Breast epithelium (tissue), 4 donors: ENCODE measurements around the gene TOGARAM2. TPM values are rescaled to one million over a fixed set of nuclear protein-coding genes. Genes with fewer than 3 reads are reported as not detected.
A peak's percentile ranks its signal among the peaks of the same experiment; 100 is the strongest.

Source experiments
- DNase-seq, 2 donors: peaks; one replicate each; pipeline ENCODE4 v3.0.0-alpha.2; 2019; ENCODE audit warnings: low spot score in 2 of 2
- H3K27ac ChIP-seq, 2 donors: fragments of 200-600 bp; sonication (generic) in 1 of 2; one replicate each; pipeline ENCODE4 v1.5.1; 2016 to 2019; ENCODE audit warnings: mild to moderate bottlenecking in 1 of 2
- H3K27me3 ChIP-seq, 2 donors: fragments of 200-600 bp; sonication (generic) in 1 of 2; one replicate each; pipeline versions ENCODE4 v1.5.1 to v1.6.0; 2017 to 2019; ENCODE audit warnings: control low read depth in 1 of 2, mild to moderate bottlenecking in 1 of 2
- H3K36me3 ChIP-seq: fragments of 200-600 bp; one replicate; pipeline ENCODE4 v1.5.1; 2019
- H3K4me1 ChIP-seq, 2 donors: fragments of 200-600 bp; sonication (generic); one replicate each; pipeline ENCODE4 v1.5.1; 2016 to 2019; ENCODE audit warnings: control low read depth in 1 of 2
- H3K4me3 ChIP-seq, 3 donors: fragments of 200-600 bp; sonication (generic); 1 replicate in 2 of 3; 2 replicates in 1 of 3; pipeline ENCODE4 v1.5.1; 2016 to 2019; ENCODE audit warnings: mild to moderate bottlenecking in 3 of 3, moderate library complexity in 2 of 3
- H3K9me3 ChIP-seq, 2 donors: fragments of 200-600 bp; sonication (generic) in 1 of 2; one replicate each; pipeline ENCODE4 v1.5.1; 2016 to 2019; ENCODE audit warnings: control low read depth in 1 of 2
- POLR2A ChIP-seq: fragments of 450-650 bp; IDR thresholded peaks from one replicate; pipeline ENCODE4 v1.6.1; 2016; ENCODE audit warnings: antibody characterized with exemption, mild to moderate bottlenecking, moderate library complexity
- POLR2AphosphoS5 ChIP-seq, 3 donors: sonication (generic); formaldehyde crosslinking; IDR thresholded peaks; one replicate each; pipeline ENCODE4 v1.6.1; 2017; ENCODE audit warnings: antibody characterized with exemption in 3 of 3
- intact Hi-C: fragments of 100-400 bp; cut with DNase I; formaldehyde crosslinking; loops from one replicate; pipeline ENCODE4 v1.15.1; 2023; ENCODE audit warnings: low total_unique reads
- total RNA-seq, 3 donors: library from RNA; depleted of rRNA; stranded (reverse); fragments of >200 nt; gene quantifications; one replicate each; pipeline ENCODE4 v1.1.0, GENCODE V29; 2016
- TF ChIP-seq, protein P1 (sequence below), 3 donors: fragments of 450-650 bp; IDR thresholded peaks; one replicate each; pipeline ENCODE4 v1.5.1; 2016 to 2017; ENCODE audit warnings: antibody characterized with exemption in 3 of 3, mild to moderate bottlenecking in 3 of 3, moderate library complexity in 3 of 3

Gene TOGARAM2
- total RNA-seq, 3 donors from 2014 or later: 0.15 to 2.7 (median 0.33) TPM

DNA sequence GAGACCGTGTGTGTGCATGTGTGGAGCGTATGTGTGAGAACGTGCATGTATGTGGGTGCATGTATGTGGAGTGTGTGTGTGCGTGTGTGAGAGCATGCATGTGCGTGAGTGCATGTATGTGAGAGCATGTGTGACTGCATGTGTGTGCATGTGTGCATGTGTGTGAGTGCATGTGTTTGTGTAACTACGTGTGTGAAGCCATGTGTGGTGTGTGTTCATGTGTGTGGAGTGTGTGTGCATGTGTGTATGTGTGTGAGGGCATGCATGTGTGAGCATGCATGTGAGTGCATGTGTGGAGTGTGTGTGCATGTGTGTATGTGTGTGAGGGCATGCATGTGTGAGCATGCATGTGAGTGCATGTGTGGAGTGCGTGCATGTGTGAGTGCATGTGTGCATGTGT is 24.2 kb downstream of the TOGARAM2 start:
- DNase-seq: no peak
- H3K36me3 ChIP-seq: no peaks in the 10 kb centered on the region
- no peaks in the 10 kb centered on the region for H3K27me3 ChIP-seq
- TF ChIP-seq POLR2AphosphoS5 (IDR thresholded peaks at IDR 0.05): no peak
- TF ChIP-seq POLR2A: no peak
- TF ChIP-seq, protein P1, sequence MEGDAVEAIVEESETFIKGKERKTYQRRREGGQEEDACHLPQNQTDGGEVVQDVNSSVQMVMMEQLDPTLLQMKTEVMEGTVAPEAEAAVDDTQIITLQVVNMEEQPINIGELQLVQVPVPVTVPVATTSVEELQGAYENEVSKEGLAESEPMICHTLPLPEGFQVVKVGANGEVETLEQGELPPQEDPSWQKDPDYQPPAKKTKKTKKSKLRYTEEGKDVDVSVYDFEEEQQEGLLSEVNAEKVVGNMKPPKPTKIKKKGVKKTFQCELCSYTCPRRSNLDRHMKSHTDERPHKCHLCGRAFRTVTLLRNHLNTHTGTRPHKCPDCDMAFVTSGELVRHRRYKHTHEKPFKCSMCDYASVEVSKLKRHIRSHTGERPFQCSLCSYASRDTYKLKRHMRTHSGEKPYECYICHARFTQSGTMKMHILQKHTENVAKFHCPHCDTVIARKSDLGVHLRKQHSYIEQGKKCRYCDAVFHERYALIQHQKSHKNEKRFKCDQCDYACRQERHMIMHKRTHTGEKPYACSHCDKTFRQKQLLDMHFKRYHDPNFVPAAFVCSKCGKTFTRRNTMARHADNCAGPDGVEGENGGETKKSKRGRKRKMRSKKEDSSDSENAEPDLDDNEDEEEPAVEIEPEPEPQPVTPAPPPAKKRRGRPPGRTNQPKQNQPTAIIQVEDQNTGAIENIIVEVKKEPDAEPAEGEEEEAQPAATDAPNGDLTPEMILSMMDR (IDR thresholded peaks at IDR 0.05): no peak
- intact Hi-C loops: no loop called here
- H3K4me1 ChIP-seq: no peaks in the 10 kb centered on the region
- no peak overlapping the region for H3K27ac ChIP-seq
- H3K4me3 ChIP-seq: no peak overlapping the region
- H3K9me3 ChIP-seq: no peaks in the 10 kb centered on the region

GRCh38 chr2:29006092-29006979 is 25.2 kb downstream of the TOGARAM2 start:
- no peak overlapping the region for H3K27ac ChIP-seq
- no peak overlapping the region for H3K4me3 ChIP-seq
- H3K27me3 ChIP-seq: no peaks in the 10 kb centered on the region
- intact Hi-C loops: no loop called here
- no peaks in the 10 kb centered on the region for H3K36me3 ChIP-seq
- H3K4me1 ChIP-seq: no peaks in the 10 kb centered on the region
- H3K9me3 ChIP-seq: no peaks in the 10 kb centered on the region
- TF ChIP-seq POLR2A (no peak), POLR2AphosphoS5 (IDR thresholded peaks at IDR 0.05) (no peak)
- TF ChIP-seq, protein P1 (IDR thresholded peaks at IDR 0.05): no peak
- no peak for DNase-seq

DNA sequence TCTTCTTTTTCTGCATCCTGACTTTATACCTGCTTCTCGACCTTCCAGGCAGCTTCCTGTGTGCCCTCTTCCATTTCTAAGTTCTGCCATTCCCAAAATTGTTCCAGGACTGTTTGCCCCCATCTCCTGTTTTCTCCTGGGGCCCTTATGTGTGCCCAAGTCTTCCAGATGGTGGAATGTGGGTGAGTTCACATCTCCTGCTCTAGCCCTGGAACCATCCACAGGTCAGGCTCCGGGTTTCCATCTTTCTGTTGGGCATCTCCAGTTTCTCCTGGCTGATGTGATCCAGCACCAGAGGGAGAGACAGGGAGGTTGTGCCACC is 25.8 kb downstream of the TOGARAM2 start:
- TF ChIP-seq POLR2A: no peak
- TF ChIP-seq POLR2AphosphoS5 (IDR thresholded peaks at IDR 0.05): no peak
- TF ChIP-seq, protein P1 (IDR thresholded peaks at IDR 0.05): no peak
- Histone ChIP-seq H3K36me3 (no peaks in the 10 kb centered on the region), H3K4me3 (no peak overlapping the region), H3K27ac (no peak overlapping the region), H3K4me1 (peaks cover 0 to 2% of the 10 kb centered on the region in 2 donors), H3K9me3 (no peaks in the 10 kb centered on the region), H3K27me3 (no peaks in the 10 kb centered on the region)
- no peak for DNase-seq
- intact Hi-C loops: no loop called here

DNA sequence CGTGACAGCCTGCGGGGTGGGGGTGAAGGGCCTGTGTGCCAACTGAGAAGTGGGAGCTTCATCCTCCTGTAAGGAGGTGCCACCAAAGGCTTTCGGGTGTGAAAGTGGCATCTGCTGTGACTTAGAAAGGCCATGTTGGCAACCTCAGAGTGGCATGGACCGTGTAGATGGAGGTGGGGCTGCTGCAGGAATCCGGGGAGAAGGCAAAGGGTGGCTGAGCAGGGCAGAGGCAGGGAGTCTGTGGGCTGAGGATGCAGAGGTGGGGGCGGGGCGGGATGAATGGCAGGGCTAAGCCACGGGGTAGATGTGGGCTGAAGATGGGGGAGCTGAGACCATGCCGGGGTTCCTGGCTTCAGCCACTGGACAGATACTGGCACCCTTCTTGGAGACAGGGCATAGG is 28.2 kb downstream of the TOGARAM2 start:
- no peaks in the 10 kb centered on the region for H3K9me3 ChIP-seq
- no peaks in the 10 kb centered on the region for H3K36me3 ChIP-seq
- H3K27me3 ChIP-seq: no peaks in the 10 kb centered on the region
- no peak overlapping the region for H3K4me3 ChIP-seq
- intact Hi-C loops: no loop called here
- no peak for DNase-seq
- peaks cover 0 to 7% of the 10 kb centered on the region in 2 donors for H3K4me1 ChIP-seq
- peak overlapping the region in 1 of 2 donors; percentile 74 for H3K27ac ChIP-seq
- TF ChIP-seq, protein P1 (IDR thresholded peaks at IDR 0.05): no peak
- no peak for TF ChIP-seq POLR2A
- TF ChIP-seq POLR2AphosphoS5 (IDR thresholded peaks at IDR 0.05): no peak
